ENCODE data around the gene DIP2C. TPM values are rescaled to one million over a fixed set of nuclear protein-coding genes. Genes with fewer than 3 reads are reported as not detected.

Gene DIP2C
- total and polyA plus RNA-seq, 2 donors (not counting 1 experiment from before 2014, with no cell fraction given): 1.3 to 1.9 TPM

GRCh38 chr10:672203-672602, 17.3 kb downstream of the DIP2C start:
- intact Hi-C loops (cut with micrococcal nuclease): no loop called here
- WGBS (ENCODE audit: insufficient coverage): 96% methylated on average over 24 of the region's 24 CpGs
- POLR2A ChIA-PET: no interaction called here

GRCh38 chr10:670990-671389, 18.5 kb downstream of the DIP2C start:
- Histone ChIP-seq H3K4me3 (ENCODE audit: control extremely low read depth in 1 of 5, extremely low read depth in 1 of 5, insufficient read depth in 1 of 5, low read depth in 2 of 5, low read length in 4 of 5) (no peak overlapping the region), H2AFZ (ENCODE audit: insufficient read depth, low read depth, low read length, poor library complexity, severe bottlenecking) (no peak overlapping the region), H3K9ac (ENCODE audit: low read length) (no peak overlapping the region), H3K27me3 (replicated peaks in 1 of 4; ENCODE audit: control extremely low read depth in 1 of 4, control insufficient read depth in 3 of 4, insufficient read depth in 4 of 4, low read length in 3 of 4) (no peaks in the 10 kb centered on the region), H3K9me3 (ENCODE audit: control extremely low read depth in 1 of 3, control insufficient read depth in 2 of 3, insufficient read depth in 1 of 3, low read length in 2 of 3) (peaks cover 0 to 20% (median 0%) of the 10 kb centered on the region in 3 donors), H3K4me1 (ENCODE audit: control insufficient read depth in 2 of 2, insufficient read depth in 2 of 2, low read length in 2 of 2) (no peaks in the 10 kb centered on the region), H3K27ac (ENCODE audit: low read length in 2 of 2) (no peak overlapping the region), H3K79me2 (ENCODE audit: control insufficient read depth, insufficient read depth, low read length) (no peaks in the 10 kb centered on the region), H3K4me2 (replicated peaks; ENCODE audit: low read depth, low read length, poor library complexity, severe bottlenecking) (no peak overlapping the region), H3K36me3 (replicated peaks in 1 of 2; ENCODE audit: control extremely low read depth in 1 of 2, control insufficient read depth in 1 of 2, extremely low read depth in 1 of 2, insufficient read depth in 2 of 2, low read length in 1 of 2) (no peaks in the 10 kb centered on the region), H4K20me1 (ENCODE audit: control insufficient read depth, insufficient read depth, low read length, poor library complexity, severe bottlenecking) (no peaks in the 10 kb centered on the region)
- intact Hi-C loops (cut with micrococcal nuclease): no loop called here
- H3K4me1 Mint-ChIP-seq: no peaks in the 10 kb centered on the region
- H3K27me3 Mint-ChIP-seq: peaks cover 9% of the 10 kb centered on the region
- TF ChIP-seq CTCF (IDR thresholded peaks at IDR 0.05) (no peak), EZH2 (IDR thresholded peaks at IDR 0.05; ENCODE audit: borderline replicate concordance, insufficient read depth, low read depth, low read length, poor library complexity, severe bottlenecking) (no peak)
- no peak for ATAC-seq (ENCODE audit: low read depth)
- 91% methylated on average over 26 of the region's 26 CpGs for WGBS (ENCODE audit: insufficient coverage)
- CTCF ChIA-PET: no interaction called here
- no peak for DNase-seq
- no peak overlapping the region for H3K4me3 Mint-ChIP-seq
- no peak overlapping the region for H3K27ac Mint-ChIP-seq
- H3K9me3 Mint-ChIP-seq (ENCODE audit: insufficient read depth): no peaks in the 10 kb centered on the region
- POLR2A ChIA-PET: no interaction called here

More at GRCh38 chr10:672203-672602, 17.3 kb downstream of the DIP2C start:
- Mint-ChIP-seq H3K4me1 (no peaks in the 10 kb centered on the region), H3K9me3 (ENCODE audit: insufficient read depth) (no peaks in the 10 kb centered on the region), H3K27ac (no peak overlapping the region), H3K27me3 (peaks cover 9% of the 10 kb centered on the region), H3K4me3 (no peak overlapping the region)
- Histone ChIP-seq H3K9me3 (ENCODE audit: control extremely low read depth in 1 of 3, control insufficient read depth in 2 of 3, insufficient read depth in 1 of 3, low read length in 2 of 3) (peaks cover 0 to 11% (median 0%) of the 10 kb centered on the region in 3 donors), H2AFZ (ENCODE audit: insufficient read depth, low read depth, low read length, poor library complexity, severe bottlenecking) (no peak overlapping the region), H4K20me1 (ENCODE audit: control insufficient read depth, insufficient read depth, low read length, poor library complexity, severe bottlenecking) (no peaks in the 10 kb centered on the region), H3K9ac (ENCODE audit: low read length) (no peak overlapping the region), H3K36me3 (replicated peaks in 1 of 2; ENCODE audit: control extremely low read depth in 1 of 2, control insufficient read depth in 1 of 2, extremely low read depth in 1 of 2, insufficient read depth in 2 of 2, low read length in 1 of 2) (no peaks in the 10 kb centered on the region), H3K27ac (ENCODE audit: low read length in 2 of 2) (no peak overlapping the region), H3K27me3 (replicated peaks in 1 of 4; ENCODE audit: control extremely low read depth in 1 of 4, control insufficient read depth in 3 of 4, insufficient read depth in 4 of 4, low read length in 3 of 4) (no peaks in the 10 kb centered on the region), H3K4me1 (ENCODE audit: control insufficient read depth in 2 of 2, insufficient read depth in 2 of 2, low read length in 2 of 2) (no peaks in the 10 kb centered on the region), H3K4me2 (replicated peaks; ENCODE audit: low read depth, low read length, poor library complexity, severe bottlenecking) (no peak overlapping the region), H3K4me3 (ENCODE audit: control extremely low read depth in 1 of 5, extremely low read depth in 1 of 5, insufficient read depth in 1 of 5, low read depth in 2 of 5, low read length in 4 of 5) (no peak overlapping the region), H3K79me2 (ENCODE audit: control insufficient read depth, insufficient read depth, low read length) (no peaks in the 10 kb centered on the region)
- no peak for DNase-seq
- no peak for TF ChIP-seq EZH2 (IDR thresholded peaks at IDR 0.05; ENCODE audit: borderline replicate concordance, insufficient read depth, low read depth, low read length, poor library complexity, severe bottlenecking)
- no peak for TF ChIP-seq CTCF (IDR thresholded peaks at IDR 0.05)
- CTCF ChIA-PET: no interaction called here
- ATAC-seq (ENCODE audit: low read depth): no peak
